ENCODE data around the gene NAA80. TPM values are rescaled to one million over a fixed set of nuclear protein-coding genes. Genes with fewer than 3 reads are reported as not detected.

NAA80 gene
- polyA plus RNA-seq, 1 of the 3 experiments (the other 2 are of a cell fraction), result 10.5 TPM

GRCh38 chr3:50249457-50249856, 49.7 kb downstream of the NAA80 start:
- peaks cover 91% of the 10 kb centered on the region for H4K20me1 ChIP-seq (ENCODE audit: insufficient read depth)
- no peaks in the 10 kb centered on the region for H3K9me3 ChIP-seq
- 96% methylated on average over 3 of the region's 5 CpGs for WGBS (ENCODE audit: low lambda C conversion rate)
- H3K27me3 ChIP-seq (ENCODE audit: insufficient read depth), result no peaks in the 10 kb centered on the region
- TF ChIP-seq SMC3 (IDR thresholded peaks at IDR 0.05; ENCODE audit: low read depth, low read length) (no peak), RFX5 (IDR thresholded peaks at IDR 0.05; ENCODE audit: low read length) (no peak), EP300 (IDR thresholded peaks at IDR 0.05; ENCODE audit: borderline replicate concordance in 1 of 2, low read depth in 1 of 2, low read length in 1 of 2) (no peak), YY1 (IDR thresholded peaks at IDR 0.05; ENCODE audit: low read depth) (no peak), USF1 (IDR thresholded peaks at IDR 0.05; ENCODE audit: borderline replicate concordance, low read depth) (no peak), EZH2phosphoT487 (IDR thresholded peaks at IDR 0.05; ENCODE audit: borderline replicate concordance, low read depth) (no peak)
- H3K4me1 ChIP-seq (ENCODE audit: control insufficient read depth in 1 of 2, insufficient read depth in 2 of 2, low read depth in 1 of 2, low read length in 1 of 2), result peaks cover 27 to 42% of the 10 kb centered on the region in 2 experiments; a peak in 3 of 4 replicates
- no peak overlapping the region for H3K4me3 ChIP-seq (ENCODE audit: low read depth in 2 of 2, low read length in 1 of 2)
- H3K9me2 ChIP-seq, result no peaks in the 10 kb centered on the region
- H3K79me2 ChIP-seq (ENCODE audit: insufficient read depth), result peaks cover 98% of the 10 kb centered on the region
- H3K4me2 ChIP-seq, result no peak overlapping the region
- no peak overlapping the region for H2AFZ ChIP-seq (ENCODE audit: low read depth)
- DNase-seq, result no peak
- H3F3A ChIP-seq (replicated peaks; ENCODE audit: insufficient read depth), result peaks cover 27% of the 10 kb centered on the region
- H3K27ac ChIP-seq (ENCODE audit: low read depth in 2 of 2, low read length in 1 of 2), result no peak overlapping the region
- ChIA-PET CTCF (interaction anchor here (1.0 to 61.6 kb wide), 7 partner anchors 9 to 129 kb away, joined by 3 to 1375 read pairs (median 6); partner anchors contain the start of genes GNAI2 and GNAT1), POLR2A (interaction anchor here (1.1 kb wide), 1 partner anchor 11 kb away, joined by 4 read pairs; no protein-coding TSS in a partner anchor)
- H3K9ac ChIP-seq, result no peak overlapping the region
- peaks cover 5 to 26% of the 10 kb centered on the region in 2 experiments for H3K36me3 ChIP-seq (replicated peaks in 1 of 2; ENCODE audit: control insufficient read depth in 1 of 2, insufficient read depth in 2 of 2, low read length in 1 of 2)

GRCh38 chr3:50248387-50248786, 50.8 kb downstream of the NAA80 start:
- Histone ChIP-seq H3K4me1 (ENCODE audit: control insufficient read depth in 1 of 2, insufficient read depth in 2 of 2, low read depth in 1 of 2, low read length in 1 of 2) (peaks cover 27 to 42% of the 10 kb centered on the region in 2 experiments; a peak in 3 of 4 replicates), H3K27me3 (ENCODE audit: insufficient read depth) (no peaks in the 10 kb centered on the region), H3K9me3 (no peaks in the 10 kb centered on the region), H3K4me3 (ENCODE audit: low read depth in 2 of 2, low read length in 1 of 2) (no peak overlapping the region), H3K4me2 (peak overlapping the region; percentile 47), H4K20me1 (ENCODE audit: insufficient read depth) (peaks cover 91% of the 10 kb centered on the region), H3K9me2 (no peaks in the 10 kb centered on the region), H3K36me3 (replicated peaks in 1 of 2; ENCODE audit: control insufficient read depth in 1 of 2, insufficient read depth in 2 of 2, low read length in 1 of 2) (peaks cover 5 to 20% of the 10 kb centered on the region in 2 experiments), H3K27ac (ENCODE audit: low read depth in 2 of 2, low read length in 1 of 2) (peak overlapping the region in 1 of 2 experiments; percentile 22; a peak in 2 of 4 replicates), H3K79me2 (ENCODE audit: insufficient read depth) (peaks cover 100% of the 10 kb centered on the region), H3K9ac (peak overlapping the region; percentile 19), H3F3A (replicated peaks; ENCODE audit: insufficient read depth) (peaks cover 37% of the 10 kb centered on the region), H2AFZ (ENCODE audit: low read depth) (no peak overlapping the region)
- WGBS (ENCODE audit: low lambda C conversion rate), result 11% methylated on average over 2 of the region's 3 CpGs
- no peak for DNase-seq
- ChIA-PET CTCF (interaction anchor here (1.1 to 61.6 kb wide), 5 partner anchors 10 to 62 kb away, joined by 3 to 1375 read pairs (median 180); partner anchors contain the start of genes GNAI2 and GNAT1), POLR2A (no interaction called here)
- TF ChIP-seq MEF2A (IDR thresholded peaks at IDR 0.05; ENCODE audit: borderline replicate concordance, low read depth), result no peak
- TF ChIP-seq PBX3 (IDR thresholded peaks at IDR 0.05), result peak; percentile 48; the same call in 1 of the 2 replicates

All from SK-N-SH (cell line).